ENCODE results near the gene PPP1R18. TPM values are rescaled to one million over a fixed set of nuclear protein-coding genes. Genes with fewer than 3 reads are reported as not detected.

Gene PPP1R18
- total RNA-seq, 1 experiment from 2014 or later, result 49.9 TPM

- no peak for ATAC-seq
- Histone ChIP-seq H3K9ac (ENCODE audit: low read length) (peak overlapping the region; percentile 98), H3K27me3 (ENCODE audit: low read length) (no peaks in the 10 kb centered on the region)
Observed at GRCh38 chr6:30688569-30688968, 2.1 kb upstream of the PPP1R18 start.

GRCh38 chr6:30687659-30688431 is 1.4 kb upstream of the PPP1R18 start:
- TF ChIP-seq EZH2phosphoT487 (IDR thresholded peaks at IDR 0.05; ENCODE audit: borderline replicate concordance, low read length) (no peak), EZH2 (IDR thresholded peaks at IDR 0.05; ENCODE audit: low read length, unreplicated experiment) (no peak), CTCF (conservative IDR thresholded peaks at IDR 0.05; ENCODE audit: low read depth, low read length) (peak; percentile 30; the same call in 1 of the 2 replicates)
- Histone ChIP-seq H3K27me3 (ENCODE audit: low read length) (no peaks in the 10 kb centered on the region), H3F3A (ENCODE audit: low read length, unreplicated experiment) (no peaks in the 10 kb centered on the region), H3K36me3 (ENCODE audit: low read depth, low read length) (no peaks in the 10 kb centered on the region), H3K79me2 (ENCODE audit: low read length) (peaks cover 68% of the 10 kb centered on the region), H3K4me1 (ENCODE audit: insufficient read depth, low read length) (peaks cover 59% of the 10 kb centered on the region), H3K4me2 (ENCODE audit: low read length) (peak overlapping the region; percentile 87), H3K9ac (ENCODE audit: low read length) (peak overlapping the region; percentile 98), H3K4me3 (ENCODE audit: low read length) (peak overlapping the region; percentile 97), H3K9me3 (ENCODE audit: low read length) (no peaks in the 10 kb centered on the region), H3K27ac (ENCODE audit: low read length) (peak overlapping the region; percentile 96), H3K9me2 (replicated peaks; ENCODE audit: low read length) (no peaks in the 10 kb centered on the region), H4K20me1 (ENCODE audit: low read length) (no peaks in the 10 kb centered on the region), H2AFZ (ENCODE audit: low read length) (peak overlapping the region; percentile 86)
- CTCF ChIA-PET, result interaction anchor here (1.6 kb wide), 1 partner anchor 30 kb away, joined by 4 read pairs; the partner anchor contains the start of gene MDC1
- peak; percentile 39 for DNase-seq
- intact Hi-C loops (cut with micrococcal nuclease), result loop anchor here (1.0 to 5.0 kb wide), 2 partner anchors 29 to 134 kb away; partner anchors contain the start of gene MDC1
- TSS peak; percentile 73 for BruUV-seq (replicated peaks)
- ATAC-seq, result no peak
- POLR2A ChIA-PET (ENCODE audit: unreplicated experiment), result interaction anchor here (0.6 to 1.1 kb wide), 3 partner anchors 29 to 75 kb away, joined by 3 to 7 read pairs (median 4); partner anchors contain the start of gene MDC1

More at GRCh38 chr6:30688569-30688968, 2.1 kb upstream of the PPP1R18 start:
- Histone ChIP-seq H3K4me3 (ENCODE audit: low read length) (peak overlapping the region; percentile 97), H3K4me1 (ENCODE audit: insufficient read depth, low read length) (peaks cover 52% of the 10 kb centered on the region), H3K27ac (ENCODE audit: low read length) (peak overlapping the region; percentile 96), H4K20me1 (ENCODE audit: low read length) (no peaks in the 10 kb centered on the region), H3K4me2 (ENCODE audit: low read length) (peak overlapping the region; percentile 87), H3K36me3 (ENCODE audit: low read depth, low read length) (no peaks in the 10 kb centered on the region), H3K79me2 (ENCODE audit: low read length) (peaks cover 61% of the 10 kb centered on the region), H2AFZ (ENCODE audit: low read length) (no peak overlapping the region), H3F3A (ENCODE audit: low read length, unreplicated experiment) (no peaks in the 10 kb centered on the region), H3K9me3 (ENCODE audit: low read length) (no peaks in the 10 kb centered on the region), H3K9me2 (replicated peaks; ENCODE audit: low read length) (no peaks in the 10 kb centered on the region)
- POLR2A ChIA-PET (ENCODE audit: unreplicated experiment), result interaction anchor here (0.6 kb wide), 1 partner anchor 76 kb away, joined by 3 read pairs; no protein-coding TSS in a partner anchor
- BruUV-seq (replicated peaks), result no TSS peak
- intact Hi-C loops (cut with micrococcal nuclease), result loop anchor here (5.0 kb wide), 1 partner anchor 134 kb away; no protein-coding TSS in a partner anchor
- no peak for TF ChIP-seq CTCF (conservative IDR thresholded peaks at IDR 0.05; ENCODE audit: low read depth, low read length)
- TF ChIP-seq EZH2 (IDR thresholded peaks at IDR 0.05; ENCODE audit: low read length, unreplicated experiment), result no peak
- TF ChIP-seq EZH2phosphoT487 (IDR thresholded peaks at IDR 0.05; ENCODE audit: borderline replicate concordance, low read length), result no peak
- CTCF ChIA-PET, result no interaction called here
- DNase-seq, result no peak

Data from PC-3 (cell line).